DOHH2 (cell line): ENCODE data around the gene TICRR.

Experiments
- CTCF ChIP-seq: fragments of 200-600 bp; sonication (generic); IDR thresholded peaks from one replicate; pipeline ENCODE4 v1.5.1; 2014; ENCODE audit warnings: antibody characterized with exemption, mild to moderate bottlenecking, low read depth, low read length; ENCODE audit not compliant: poor library complexity, severe bottlenecking
- EZH2phosphoT487 ChIP-seq: fragments of 200-600 bp; sonication (generic); IDR thresholded peaks from 2 replicates; pipeline ENCODE4 v1.6.1; 2017; ENCODE audit warnings: borderline replicate concordance, mild to moderate bottlenecking, antibody characterized with exemption, low read length, moderate library complexity, mixed read lengths

GRCh38 chr15:89542369-89542768, 32.9 kb upstream of the TICRR start:
- TF ChIP-seq CTCF (no peak), EZH2phosphoT487 (no peak)
